Measurements from ENCODE around the gene CD22.

The CD22 gene

DNA sequence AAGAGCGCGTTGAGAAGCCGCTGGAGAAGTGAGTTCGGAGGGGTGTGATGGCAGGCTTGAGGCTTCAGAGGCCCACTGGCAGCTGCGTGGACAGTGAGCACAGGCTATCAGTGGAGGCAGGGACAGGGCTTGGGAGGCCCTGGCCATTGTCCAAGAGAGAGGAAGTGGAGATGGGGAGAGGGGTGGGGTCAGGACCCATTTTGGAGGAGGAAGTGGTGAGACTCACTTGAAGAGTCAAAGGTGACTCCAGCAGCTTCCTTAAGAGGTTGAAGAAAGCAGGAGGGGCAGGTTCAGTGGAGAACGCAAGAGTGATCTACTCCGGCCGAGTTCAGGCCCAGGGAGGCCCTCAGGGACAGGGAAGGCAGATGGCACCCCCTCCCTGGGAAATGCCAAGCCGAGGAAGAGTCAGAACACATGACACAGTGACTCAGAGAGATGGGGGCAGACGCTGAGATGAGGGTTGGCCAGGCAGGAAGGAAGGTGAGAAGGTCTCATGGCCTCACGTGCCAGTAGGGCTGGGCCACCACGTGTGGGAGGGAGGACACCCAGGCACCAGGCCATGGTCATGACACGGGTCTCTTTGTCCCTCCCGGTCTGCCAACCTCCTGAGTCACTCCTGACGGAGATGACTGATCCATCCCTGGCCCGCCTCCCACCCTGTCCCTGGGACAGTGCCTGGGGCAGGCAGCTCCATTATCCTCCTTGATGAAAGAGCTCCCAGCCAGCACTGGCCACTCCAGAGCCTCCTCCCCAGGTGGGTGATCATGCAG lies 10.1 kb upstream of the CD22 start:
- DNase-seq (ENCODE audit: low read depth) = peak; percentile 55
- TF ChIP-seq, protein P1, sequence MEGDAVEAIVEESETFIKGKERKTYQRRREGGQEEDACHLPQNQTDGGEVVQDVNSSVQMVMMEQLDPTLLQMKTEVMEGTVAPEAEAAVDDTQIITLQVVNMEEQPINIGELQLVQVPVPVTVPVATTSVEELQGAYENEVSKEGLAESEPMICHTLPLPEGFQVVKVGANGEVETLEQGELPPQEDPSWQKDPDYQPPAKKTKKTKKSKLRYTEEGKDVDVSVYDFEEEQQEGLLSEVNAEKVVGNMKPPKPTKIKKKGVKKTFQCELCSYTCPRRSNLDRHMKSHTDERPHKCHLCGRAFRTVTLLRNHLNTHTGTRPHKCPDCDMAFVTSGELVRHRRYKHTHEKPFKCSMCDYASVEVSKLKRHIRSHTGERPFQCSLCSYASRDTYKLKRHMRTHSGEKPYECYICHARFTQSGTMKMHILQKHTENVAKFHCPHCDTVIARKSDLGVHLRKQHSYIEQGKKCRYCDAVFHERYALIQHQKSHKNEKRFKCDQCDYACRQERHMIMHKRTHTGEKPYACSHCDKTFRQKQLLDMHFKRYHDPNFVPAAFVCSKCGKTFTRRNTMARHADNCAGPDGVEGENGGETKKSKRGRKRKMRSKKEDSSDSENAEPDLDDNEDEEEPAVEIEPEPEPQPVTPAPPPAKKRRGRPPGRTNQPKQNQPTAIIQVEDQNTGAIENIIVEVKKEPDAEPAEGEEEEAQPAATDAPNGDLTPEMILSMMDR (IDR thresholded peaks at IDR 0.05; ENCODE audit: low read depth, low read length) = no peak
- TF ChIP-seq POLR2A (IDR thresholded peaks at IDR 0.05; ENCODE audit: extremely low read depth, insufficient read length) = no peak
- no peak for TF ChIP-seq MYC (IDR thresholded peaks at IDR 0.05; ENCODE audit: low read depth, low read length)
- peak; percentile 67 for TF ChIP-seq MAX (IDR thresholded peaks at IDR 0.05; ENCODE audit: low read depth, low read length)
- H3K4me3 ChIP-seq (ENCODE audit: low read depth, low read length) = no peak overlapping the region

- no peak overlapping the region for H3K4me3 ChIP-seq (ENCODE audit: low read depth, low read length)
- TF ChIP-seq, protein P1 (IDR thresholded peaks at IDR 0.05; ENCODE audit: low read depth, low read length) = no peak
- TF ChIP-seq MAX (IDR thresholded peaks at IDR 0.05; ENCODE audit: low read depth, low read length) (peak; percentile 83), MYC (IDR thresholded peaks at IDR 0.05; ENCODE audit: low read depth, low read length) (0 out of 2 replicates have a peak, but pooled peaks have one; percentile 7), POLR2A (IDR thresholded peaks at IDR 0.05; ENCODE audit: extremely low read depth, insufficient read length) (no peak)
- DNase-seq (ENCODE audit: low read depth) = peak; percentile 83
These were observed 8.8 kb upstream of the CD22 start for GRCh38 chr19:35320065-35320713.

DNA sequence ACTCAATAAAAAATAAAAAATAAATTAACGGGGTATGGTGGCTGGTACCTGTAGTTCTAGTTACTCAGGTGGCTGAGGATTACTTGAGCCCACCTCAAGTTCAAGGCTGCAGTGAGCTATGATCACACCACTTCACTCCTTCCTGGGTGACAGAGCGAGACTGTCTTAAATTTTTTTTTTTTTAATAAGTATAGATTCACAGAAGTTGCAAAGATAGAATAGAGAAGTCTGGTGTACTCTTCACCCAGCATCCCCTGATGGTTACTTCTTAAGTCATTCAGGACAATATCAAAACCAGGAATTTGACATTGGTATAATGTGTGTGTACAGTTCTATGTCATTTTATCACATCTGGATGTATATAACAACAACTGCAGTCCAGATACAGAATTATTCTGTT lies 7.7 kb upstream of the CD22 start:
- no peak overlapping the region for H3K4me3 ChIP-seq (ENCODE audit: low read depth, low read length)
- TF ChIP-seq MAX (IDR thresholded peaks at IDR 0.05; ENCODE audit: low read depth, low read length) = no peak
- no peak for TF ChIP-seq MYC (IDR thresholded peaks at IDR 0.05; ENCODE audit: low read depth, low read length)
- TF ChIP-seq, protein P1 (IDR thresholded peaks at IDR 0.05; ENCODE audit: low read depth, low read length) = no peak
- TF ChIP-seq POLR2A (IDR thresholded peaks at IDR 0.05; ENCODE audit: extremely low read depth, insufficient read length) = no peak
- no peak for DNase-seq (ENCODE audit: low read depth)

GRCh38 chr19:35322014-35322413 lies 7.0 kb upstream of the CD22 start:
- no peak for DNase-seq (ENCODE audit: low read depth)
- no peak overlapping the region for H3K4me3 ChIP-seq (ENCODE audit: low read depth, low read length)
- TF ChIP-seq MAX (IDR thresholded peaks at IDR 0.05; ENCODE audit: low read depth, low read length) = no peak
- TF ChIP-seq POLR2A (IDR thresholded peaks at IDR 0.05; ENCODE audit: extremely low read depth, insufficient read length) = no peak
- no peak for TF ChIP-seq MYC (IDR thresholded peaks at IDR 0.05; ENCODE audit: low read depth, low read length)
- TF ChIP-seq, protein P1 (IDR thresholded peaks at IDR 0.05; ENCODE audit: low read depth, low read length) = no peak

- DNase-seq (ENCODE audit: low read depth) = no peak
- TF ChIP-seq, protein P1 (IDR thresholded peaks at IDR 0.05; ENCODE audit: low read depth, low read length) = peak; percentile 7
- TF ChIP-seq POLR2A (IDR thresholded peaks at IDR 0.05; ENCODE audit: extremely low read depth, insufficient read length) = no peak
- H3K4me3 ChIP-seq (ENCODE audit: low read depth, low read length) = no peak overlapping the region
These were observed 1.3 kb upstream of the CD22 start for GRCh38 chr19:35327642-35328041.
